Liver (tissue), 9 donors: Measurements from ENCODE around the gene CEP128. TPM values are rescaled to one million over a fixed set of nuclear protein-coding genes. Genes with fewer than 3 reads are reported as not detected.

ENCODE experiments used
- DNase-seq: peaks from one replicate; pipeline ENCODE4 v3.0.0-alpha.2; 2017; ENCODE audit warnings: low spot score
- H3K27ac ChIP-seq, 2 donors: one replicate each; pipeline ENCODE4 v1.7.0; 2013; ENCODE audit warnings: inconsistent platforms in 2 of 2, low read length in 2 of 2, control low read depth in 1 of 2, low read depth in 1 of 2, mild to moderate bottlenecking in 1 of 2
- H3K27me3 ChIP-seq, 4 donors: one replicate each; pipeline versions ENCODE4 v1.6.1 to v1.7.0; 2013; ENCODE audit warnings: low read length in 3 of 4, inconsistent platforms in 1 of 4, mild to moderate bottlenecking in 1 of 4, moderate library complexity in 1 of 4; ENCODE audit not compliant: control insufficient read depth in 4 of 4, insufficient read depth in 4 of 4
- H3K36me3 ChIP-seq, 4 donors: one replicate each; pipeline versions ENCODE4 v1.6.1 to v1.7.0; 2013; ENCODE audit warnings: low read length in 3 of 4, mild to moderate bottlenecking in 3 of 4, low read depth in 1 of 4, moderate library complexity in 1 of 4; ENCODE audit not compliant: control insufficient read depth in 4 of 4, insufficient read depth in 3 of 4
- H3K4me1 ChIP-seq, 4 donors: one replicate each; pipeline versions ENCODE4 v1.6.1 to v1.7.0; 2013; ENCODE audit warnings: low read length in 3 of 4, mild to moderate bottlenecking in 3 of 4, moderate library complexity in 1 of 4; ENCODE audit not compliant: control insufficient read depth in 4 of 4, insufficient read depth in 4 of 4
- H3K4me3 ChIP-seq, 3 donors: one replicate each; pipeline versions ENCODE4 v1.6.1 to v1.7.0; 2013; ENCODE audit warnings: low read length in 3 of 3, control low read depth in 1 of 3, low read depth in 1 of 3, mild to moderate bottlenecking in 1 of 3
- H3K9ac ChIP-seq, 2 donors: one replicate each; pipeline ENCODE4 v1.7.0; 2013; ENCODE audit warnings: low read length in 2 of 2, mild to moderate bottlenecking in 2 of 2, moderate library complexity in 2 of 2, control low read depth in 1 of 2, low read depth in 1 of 2
- H3K9me3 ChIP-seq, 4 donors: one replicate each; pipeline versions ENCODE4 v1.6.1 to v1.7.0; 2013; ENCODE audit warnings: low read length in 3 of 4; ENCODE audit not compliant: control insufficient read depth in 4 of 4
- ATF3 ChIP-seq: IDR thresholded peaks from 2 replicates; pipeline ENCODE4 v1.6.1; 2016; ENCODE audit warnings: antibody characterized with exemption
- EGR1 ChIP-seq, 2 donors: IDR thresholded peaks; 2 replicates each; pipeline ENCODE4 v1.6.1; 2016 to 2018; ENCODE audit warnings: antibody characterized with exemption in 2 of 2, low read depth in 2 of 2
- FOXA1 ChIP-seq: IDR thresholded peaks from 2 replicates; pipeline ENCODE4 v1.6.1; 2016; ENCODE audit warnings: antibody characterized with exemption
- FOXA2 ChIP-seq: IDR thresholded peaks from 2 replicates; pipeline ENCODE4 v1.6.1; 2016; ENCODE audit warnings: antibody characterized with exemption
- HNF4A ChIP-seq, 2 donors: conservative IDR thresholded peaks; 2 replicates each; pipeline ENCODE4 v1.6.1; 2016; ENCODE audit warnings: antibody characterized with exemption in 2 of 2, mild to moderate bottlenecking in 2 of 2
- HNF4G ChIP-seq: IDR thresholded peaks from 2 replicates; pipeline ENCODE4 v1.6.1; 2016; ENCODE audit warnings: antibody characterized with exemption
- JUND ChIP-seq, 2 donors: IDR thresholded peaks; 2 replicates each; pipeline ENCODE4 v1.6.1; 2016; ENCODE audit warnings: antibody characterized with exemption in 2 of 2
- NR2F2 ChIP-seq: IDR thresholded peaks from 2 replicates; pipeline ENCODE4 v1.6.1; 2016; ENCODE audit warnings: antibody characterized with exemption
- RAD21 ChIP-seq, 2 donors: IDR thresholded peaks; 2 replicates each; pipeline ENCODE4 v1.6.1; 2016; ENCODE audit warnings: antibody characterized with exemption in 2 of 2, mild to moderate bottlenecking in 2 of 2
- SP1 ChIP-seq: IDR thresholded peaks from 2 replicates; pipeline ENCODE4 v1.6.1; 2018; ENCODE audit warnings: antibody characterized with exemption, mild to moderate bottlenecking
- YY1 ChIP-seq: IDR thresholded peaks from 2 replicates; pipeline ENCODE4 v1.6.1; 2016; ENCODE audit warnings: antibody characterized with exemption, mild to moderate bottlenecking
- WGBS: extraction: QIAGEN DNeasy Blood & Tissue Kit; methylation state at CpG from one replicate; pipeline ENCODE4 v1.1.7; 2013; 5-methylcytosine and 5-hydroxymethylcytosine counted together
- polyA plus RNA-seq, 2 donors: library from polyadenylated mRNA; stranded (reverse) in 1 of 2; unstranded in 1 of 2; fragments of 200-250 nt in 1 of 2; fragments of >200 nt in 1 of 2; fragmentation: Nextera tagmentation in 1 of 2; extraction: Ambion mirVana in 1 of 2; gene quantifications; one replicate each; pipeline versions ENCODE4 v1.2.1 to v1.2.3, GENCODE V29; 2013 to 2015
- total RNA-seq, 2 donors: library from RNA; depleted of rRNA; stranded (reverse); fragments of >200 nt; gene quantifications; one replicate each; pipeline ENCODE4 v1.2.3, GENCODE V29; 2014
- TF ChIP-seq, protein P1 (sequence below): IDR thresholded peaks from 2 replicates; pipeline ENCODE4 v1.6.1; 2016; ENCODE audit warnings: antibody characterized with exemption, mild to moderate bottlenecking
- TF ChIP-seq, protein P2 (sequence below): IDR thresholded peaks from 2 replicates; pipeline ENCODE4 v1.6.1; 2016; ENCODE audit warnings: antibody characterized with exemption
- donor health status: healthy.
- donor health status: healthy.
- donor health status: healthy.
- donor health status: healthy.
- donor health status: healthy.

CEP128 gene
- total and polyA plus RNA-seq, 4 donors = 0.27 to 3.8 (median 1.4) TPM

- no peak overlapping the region for H3K9ac ChIP-seq
- H3K36me3 ChIP-seq = no peaks in the 10 kb centered on the region
- H3K27ac ChIP-seq = no peak overlapping the region
- DNase-seq = no peak
- H3K9me3 ChIP-seq = peaks cover 1 to 21% (median 2%) of the 10 kb centered on the region in 4 donors
- TF ChIP-seq, protein P1, sequence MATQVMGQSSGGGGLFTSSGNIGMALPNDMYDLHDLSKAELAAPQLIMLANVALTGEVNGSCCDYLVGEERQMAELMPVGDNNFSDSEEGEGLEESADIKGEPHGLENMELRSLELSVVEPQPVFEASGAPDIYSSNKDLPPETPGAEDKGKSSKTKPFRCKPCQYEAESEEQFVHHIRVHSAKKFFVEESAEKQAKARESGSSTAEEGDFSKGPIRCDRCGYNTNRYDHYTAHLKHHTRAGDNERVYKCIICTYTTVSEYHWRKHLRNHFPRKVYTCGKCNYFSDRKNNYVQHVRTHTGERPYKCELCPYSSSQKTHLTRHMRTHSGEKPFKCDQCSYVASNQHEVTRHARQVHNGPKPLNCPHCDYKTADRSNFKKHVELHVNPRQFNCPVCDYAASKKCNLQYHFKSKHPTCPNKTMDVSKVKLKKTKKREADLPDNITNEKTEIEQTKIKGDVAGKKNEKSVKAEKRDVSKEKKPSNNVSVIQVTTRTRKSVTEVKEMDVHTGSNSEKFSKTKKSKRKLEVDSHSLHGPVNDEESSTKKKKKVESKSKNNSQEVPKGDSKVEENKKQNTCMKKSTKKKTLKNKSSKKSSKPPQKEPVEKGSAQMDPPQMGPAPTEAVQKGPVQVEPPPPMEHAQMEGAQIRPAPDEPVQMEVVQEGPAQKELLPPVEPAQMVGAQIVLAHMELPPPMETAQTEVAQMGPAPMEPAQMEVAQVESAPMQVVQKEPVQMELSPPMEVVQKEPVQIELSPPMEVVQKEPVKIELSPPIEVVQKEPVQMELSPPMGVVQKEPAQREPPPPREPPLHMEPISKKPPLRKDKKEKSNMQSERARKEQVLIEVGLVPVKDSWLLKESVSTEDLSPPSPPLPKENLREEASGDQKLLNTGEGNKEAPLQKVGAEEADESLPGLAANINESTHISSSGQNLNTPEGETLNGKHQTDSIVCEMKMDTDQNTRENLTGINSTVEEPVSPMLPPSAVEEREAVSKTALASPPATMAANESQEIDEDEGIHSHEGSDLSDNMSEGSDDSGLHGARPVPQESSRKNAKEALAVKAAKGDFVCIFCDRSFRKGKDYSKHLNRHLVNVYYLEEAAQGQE = no peak
- no peak for TF ChIP-seq YY1
- TF ChIP-seq RAD21 (IDR thresholded peaks at IDR 0.05) = no peak
- no peak for TF ChIP-seq NR2F2
- no peak for TF ChIP-seq HNF4A (conservative IDR thresholded peaks at IDR 0.05)
- no peak for TF ChIP-seq FOXA1
- TF ChIP-seq HNF4G = no peak
- no peak for TF ChIP-seq EGR1 (IDR thresholded peaks at IDR 0.05; ENCODE audit: low read depth in 2 of 2)
- WGBS = 0% methylated on average over 1 of the region's 1 CpG
- H3K4me3 ChIP-seq = no peak overlapping the region
- no peaks in the 10 kb centered on the region for H3K27me3 ChIP-seq
- no peaks in the 10 kb centered on the region for H3K4me1 ChIP-seq
Observed at GRCh38 chr14:80867091-80867490, 74.4 kb downstream of the CEP128 start.

GRCh38 chr14:80865565-80865964 lies 76.0 kb downstream of the CEP128 start:
- Histone ChIP-seq H3K4me3 (no peak overlapping the region), H3K4me1 (no peaks in the 10 kb centered on the region), H3K9me3 (peaks cover 1 to 16% (median 2%) of the 10 kb centered on the region in 4 donors), H3K9ac (no peak overlapping the region), H3K27me3 (no peaks in the 10 kb centered on the region), H3K27ac (no peak overlapping the region), H3K36me3 (no peaks in the 10 kb centered on the region)
- 98% methylated on average over 2 of the region's 2 CpGs for WGBS
- DNase-seq = no peak
- no peak for TF ChIP-seq HNF4G
- TF ChIP-seq, protein P2, sequence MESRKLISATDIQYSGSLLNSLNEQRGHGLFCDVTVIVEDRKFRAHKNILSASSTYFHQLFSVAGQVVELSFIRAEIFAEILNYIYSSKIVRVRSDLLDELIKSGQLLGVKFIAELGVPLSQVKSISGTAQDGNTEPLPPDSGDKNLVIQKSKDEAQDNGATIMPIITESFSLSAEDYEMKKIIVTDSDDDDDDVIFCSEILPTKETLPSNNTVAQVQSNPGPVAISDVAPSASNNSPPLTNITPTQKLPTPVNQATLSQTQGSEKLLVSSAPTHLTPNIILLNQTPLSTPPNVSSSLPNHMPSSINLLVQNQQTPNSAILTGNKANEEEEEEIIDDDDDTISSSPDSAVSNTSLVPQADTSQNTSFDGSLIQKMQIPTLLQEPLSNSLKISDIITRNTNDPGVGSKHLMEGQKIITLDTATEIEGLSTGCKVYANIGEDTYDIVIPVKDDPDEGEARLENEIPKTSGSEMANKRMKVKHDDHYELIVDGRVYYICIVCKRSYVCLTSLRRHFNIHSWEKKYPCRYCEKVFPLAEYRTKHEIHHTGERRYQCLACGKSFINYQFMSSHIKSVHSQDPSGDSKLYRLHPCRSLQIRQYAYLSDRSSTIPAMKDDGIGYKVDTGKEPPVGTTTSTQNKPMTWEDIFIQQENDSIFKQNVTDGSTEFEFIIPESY = no peak
- no peak for TF ChIP-seq FOXA1
- TF ChIP-seq, protein P1 = no peak
- TF ChIP-seq YY1 = no peak
- TF ChIP-seq SP1 = no peak
- TF ChIP-seq ATF3 = no peak
- TF ChIP-seq JUND (IDR thresholded peaks at IDR 0.05) = no peak
- no peak for TF ChIP-seq FOXA2
